Measurements from ENCODE around the gene MOGAT3. TPM values are rescaled to one million over a fixed set of nuclear protein-coding genes. Genes with fewer than 3 reads are reported as not detected.

MOGAT3 gene
- total RNA-seq, 1 donor from 2014 or later = not detected

DNA sequence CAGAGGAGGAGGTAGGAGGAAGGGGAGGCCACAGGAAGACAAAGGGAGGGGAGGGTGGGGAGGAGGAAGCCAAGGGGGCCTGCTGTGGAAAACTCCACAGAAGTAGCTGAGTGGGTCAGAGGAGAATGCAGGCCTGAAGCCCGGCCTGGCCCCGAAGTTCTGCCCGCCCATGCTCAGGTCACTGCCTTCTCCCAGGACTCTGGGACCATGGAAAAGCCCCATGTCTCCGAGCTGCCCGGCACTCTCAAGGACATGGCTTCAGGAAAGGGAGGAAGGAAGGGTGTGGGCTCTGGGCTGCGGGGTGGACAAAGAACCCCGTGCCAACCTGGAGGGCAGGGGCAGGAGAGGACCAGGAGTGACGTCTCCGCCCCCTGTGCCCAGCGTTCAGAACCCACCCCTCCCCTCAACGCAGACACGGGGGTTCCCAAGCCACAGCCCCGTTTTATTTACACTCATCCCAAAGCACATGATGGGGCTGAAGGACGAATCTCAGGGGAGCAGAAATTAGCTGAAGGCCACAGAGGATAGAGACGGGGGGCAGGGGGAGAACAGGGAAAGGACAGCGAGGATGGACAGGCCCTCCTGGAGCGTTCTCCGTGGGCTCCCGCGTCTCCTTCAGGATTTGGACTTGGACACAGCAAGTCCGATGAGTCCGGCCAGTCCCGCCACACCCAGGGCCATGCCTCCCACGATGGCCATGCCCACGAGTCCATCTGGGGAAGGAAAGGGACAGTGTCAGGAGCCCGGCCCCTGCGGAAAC lies 38.5 kb upstream of the MOGAT3 start:
- TF ChIP-seq, protein P1, sequence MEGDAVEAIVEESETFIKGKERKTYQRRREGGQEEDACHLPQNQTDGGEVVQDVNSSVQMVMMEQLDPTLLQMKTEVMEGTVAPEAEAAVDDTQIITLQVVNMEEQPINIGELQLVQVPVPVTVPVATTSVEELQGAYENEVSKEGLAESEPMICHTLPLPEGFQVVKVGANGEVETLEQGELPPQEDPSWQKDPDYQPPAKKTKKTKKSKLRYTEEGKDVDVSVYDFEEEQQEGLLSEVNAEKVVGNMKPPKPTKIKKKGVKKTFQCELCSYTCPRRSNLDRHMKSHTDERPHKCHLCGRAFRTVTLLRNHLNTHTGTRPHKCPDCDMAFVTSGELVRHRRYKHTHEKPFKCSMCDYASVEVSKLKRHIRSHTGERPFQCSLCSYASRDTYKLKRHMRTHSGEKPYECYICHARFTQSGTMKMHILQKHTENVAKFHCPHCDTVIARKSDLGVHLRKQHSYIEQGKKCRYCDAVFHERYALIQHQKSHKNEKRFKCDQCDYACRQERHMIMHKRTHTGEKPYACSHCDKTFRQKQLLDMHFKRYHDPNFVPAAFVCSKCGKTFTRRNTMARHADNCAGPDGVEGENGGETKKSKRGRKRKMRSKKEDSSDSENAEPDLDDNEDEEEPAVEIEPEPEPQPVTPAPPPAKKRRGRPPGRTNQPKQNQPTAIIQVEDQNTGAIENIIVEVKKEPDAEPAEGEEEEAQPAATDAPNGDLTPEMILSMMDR (IDR thresholded peaks at IDR 0.05; ENCODE audit: unreplicated experiment) = no peak
- peak overlapping the region; percentile 90 for H3K27ac Mint-ChIP-seq
- H3K36me3 Mint-ChIP-seq (ENCODE audit: insufficient read depth) = peaks cover 5% of the 10 kb centered on the region
- no peak for DNase-seq (ENCODE audit: low spot score, unreplicated experiment)
- no peaks in the 10 kb centered on the region for H3K27me3 Mint-ChIP-seq
- H3K4me3 Mint-ChIP-seq (ENCODE audit: low read depth) = no peak overlapping the region
- peaks cover 21% of the 10 kb centered on the region for H3K4me1 Mint-ChIP-seq (ENCODE audit: low read depth)
- H3K9me3 Mint-ChIP-seq (ENCODE audit: low read depth) = no peaks in the 10 kb centered on the region

DNA sequence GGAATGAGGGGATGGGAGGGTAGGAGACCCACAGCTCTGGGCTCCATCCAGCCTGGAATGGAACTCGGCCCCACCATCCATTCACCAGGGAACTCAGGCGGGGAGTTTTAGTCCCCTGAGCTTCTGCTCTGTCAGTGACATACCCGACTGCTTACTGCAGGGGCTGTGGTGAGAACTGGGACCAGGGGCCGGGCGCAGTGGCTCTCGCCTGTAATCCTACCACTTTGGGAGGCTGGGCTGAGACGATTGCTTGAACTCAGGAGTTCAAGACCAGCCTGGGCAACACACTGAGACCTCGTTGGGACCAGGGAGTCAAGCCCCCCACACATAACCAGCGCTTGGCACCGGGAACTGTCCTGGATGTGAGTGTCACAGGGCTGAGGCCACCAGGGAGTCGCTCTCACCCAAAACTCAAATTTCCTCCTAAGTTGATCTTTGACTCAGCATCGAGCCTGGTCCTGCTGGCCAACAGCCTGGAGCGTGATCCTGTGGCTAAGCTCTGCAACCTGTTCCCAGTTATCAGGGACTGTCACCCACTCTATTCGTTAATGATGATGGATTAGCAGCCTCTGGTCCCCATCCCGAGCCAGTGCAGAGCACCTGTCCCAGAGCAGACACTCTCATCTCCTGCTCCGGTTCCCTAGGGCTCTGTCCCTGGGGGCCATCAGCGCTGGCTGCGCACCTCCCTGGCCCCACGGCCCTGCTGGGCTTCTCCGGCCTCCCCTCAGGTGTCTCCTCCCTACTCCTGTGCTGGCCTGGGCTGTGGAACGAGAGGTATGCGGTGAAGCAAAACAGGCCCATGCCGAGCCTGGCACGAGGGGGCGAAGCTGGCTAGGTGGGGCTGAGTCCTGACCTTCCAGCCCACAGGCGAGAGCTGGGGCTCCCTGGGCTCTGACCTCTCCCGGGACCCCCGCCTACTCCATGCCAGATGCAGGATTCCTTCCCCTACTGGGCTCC lies 37.7 kb upstream of the MOGAT3 start:
- Mint-ChIP-seq H3K4me3 (ENCODE audit: low read depth) (no peak overlapping the region), H3K4me1 (ENCODE audit: low read depth) (peaks cover 18% of the 10 kb centered on the region), H3K27ac (peak overlapping the region; percentile 90), H3K27me3 (no peaks in the 10 kb centered on the region), H3K36me3 (ENCODE audit: insufficient read depth) (peaks cover 5% of the 10 kb centered on the region), H3K9me3 (ENCODE audit: low read depth) (no peaks in the 10 kb centered on the region)
- DNase-seq (ENCODE audit: low spot score, unreplicated experiment) = peak; percentile 36
- TF ChIP-seq, protein P1 (IDR thresholded peaks at IDR 0.05; ENCODE audit: unreplicated experiment) = no peak

DNA sequence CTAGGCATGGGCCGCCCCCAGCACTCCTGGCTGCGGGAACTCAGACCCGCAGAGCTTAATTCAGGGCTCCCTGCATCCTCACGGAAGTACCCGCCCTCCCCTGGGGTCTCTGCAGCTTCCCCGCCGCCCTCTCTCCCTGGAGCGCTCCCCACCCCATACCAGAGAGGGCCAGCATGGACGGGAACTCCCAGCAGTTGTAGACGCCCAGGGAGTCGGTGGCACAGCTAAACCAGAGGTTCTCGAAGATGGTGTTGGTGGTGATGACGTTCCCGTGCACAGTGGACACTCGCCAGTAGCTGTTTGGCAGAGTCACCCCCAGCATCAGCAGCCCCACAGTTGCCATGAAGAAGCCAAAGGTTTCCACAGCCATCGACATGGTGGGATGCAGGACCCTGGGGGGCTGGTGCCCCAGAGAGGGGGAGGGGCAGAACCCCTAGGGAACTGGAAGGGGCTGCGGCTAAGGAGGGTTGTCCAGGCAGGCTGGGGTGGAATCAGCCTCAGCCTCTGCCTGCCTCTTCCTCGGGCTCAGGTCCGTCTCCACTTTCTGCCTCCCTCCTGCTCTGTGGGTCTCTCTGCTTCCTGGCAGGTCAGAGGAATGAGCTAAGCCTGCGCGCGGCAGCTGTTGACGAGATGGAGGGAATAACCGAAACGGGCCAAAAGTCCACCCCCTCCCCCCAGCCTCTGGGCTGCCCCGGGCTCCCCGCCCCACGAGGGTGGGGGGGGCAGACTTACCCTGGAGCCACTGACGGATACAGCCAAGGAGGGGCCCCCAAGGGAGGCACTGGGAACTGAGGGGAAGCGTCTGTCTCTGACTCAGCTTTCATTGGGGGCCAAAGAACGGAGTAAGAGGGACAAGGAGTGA lies 36.6 kb upstream of the MOGAT3 start, which contains the start of gene CLDN15:
CLDN15 (minus strand) TSS at position 597 of the 862 bp plus-strand sequence; CDS start at position 376, 221 bp downstream.
- H3K4me1 Mint-ChIP-seq (ENCODE audit: low read depth) = peaks cover 20% of the 10 kb centered on the region
- no peaks in the 10 kb centered on the region for H3K27me3 Mint-ChIP-seq
- H3K36me3 Mint-ChIP-seq (ENCODE audit: insufficient read depth) = peaks cover 5% of the 10 kb centered on the region
- DNase-seq (ENCODE audit: low spot score, unreplicated experiment) = no peak
- no peaks in the 10 kb centered on the region for H3K9me3 Mint-ChIP-seq (ENCODE audit: low read depth)
- no peak within 1 kb of the TSS for H3K4me3 Mint-ChIP-seq (ENCODE audit: low read depth)
- H3K27ac Mint-ChIP-seq = peak within 1 kb of the TSS; percentile 90
- TF ChIP-seq, protein P1 (IDR thresholded peaks at IDR 0.05; ENCODE audit: unreplicated experiment) = no peak

DNA sequence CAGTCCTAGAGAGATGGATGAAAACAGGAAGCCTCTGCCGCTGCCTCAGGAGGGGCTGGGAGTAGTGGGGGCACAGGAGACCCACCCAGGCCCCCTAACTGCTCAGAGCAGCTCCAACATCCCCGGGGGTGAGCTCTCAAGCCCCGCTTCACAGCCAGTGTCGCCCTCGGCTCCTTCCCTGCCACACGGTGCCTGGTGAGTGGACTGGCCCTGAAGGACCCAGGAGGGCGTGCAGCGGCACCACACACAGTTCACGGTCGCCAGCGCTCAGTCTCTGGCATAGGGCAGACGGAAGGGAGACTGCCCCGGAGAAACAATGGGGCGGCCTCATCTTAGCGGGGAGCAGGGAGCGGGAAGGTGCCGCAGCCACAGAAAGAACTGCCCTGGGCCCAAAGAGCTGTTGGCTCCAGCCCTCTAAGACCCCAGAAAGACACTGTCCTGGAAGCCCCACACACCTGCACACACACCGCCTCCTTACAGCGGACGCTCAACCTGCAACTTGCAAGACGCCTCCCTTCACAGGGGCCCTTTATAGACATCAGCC lies 35.5 kb upstream of the MOGAT3 start:
- H3K4me1 Mint-ChIP-seq (ENCODE audit: low read depth) = peaks cover 26% of the 10 kb centered on the region
- no peaks in the 10 kb centered on the region for H3K9me3 Mint-ChIP-seq (ENCODE audit: low read depth)
- H3K4me3 Mint-ChIP-seq (ENCODE audit: low read depth) = no peak overlapping the region
- H3K36me3 Mint-ChIP-seq (ENCODE audit: insufficient read depth) = peaks cover 5% of the 10 kb centered on the region
- TF ChIP-seq, protein P1 (IDR thresholded peaks at IDR 0.05; ENCODE audit: unreplicated experiment) = no peak
- H3K27me3 Mint-ChIP-seq = no peaks in the 10 kb centered on the region
- DNase-seq (ENCODE audit: low spot score, unreplicated experiment) = no peak
- no peak overlapping the region for H3K27ac Mint-ChIP-seq
